Measurements from ENCODE around the gene OPA3. TPM values are rescaled to one million over a fixed set of nuclear protein-coding genes. Genes with fewer than 3 reads are reported as not detected.

The OPA3 gene
- total and polyA plus RNA-seq, 8 donors: under 0.01 to 27.5 (median 3.7) TPM

DNA sequence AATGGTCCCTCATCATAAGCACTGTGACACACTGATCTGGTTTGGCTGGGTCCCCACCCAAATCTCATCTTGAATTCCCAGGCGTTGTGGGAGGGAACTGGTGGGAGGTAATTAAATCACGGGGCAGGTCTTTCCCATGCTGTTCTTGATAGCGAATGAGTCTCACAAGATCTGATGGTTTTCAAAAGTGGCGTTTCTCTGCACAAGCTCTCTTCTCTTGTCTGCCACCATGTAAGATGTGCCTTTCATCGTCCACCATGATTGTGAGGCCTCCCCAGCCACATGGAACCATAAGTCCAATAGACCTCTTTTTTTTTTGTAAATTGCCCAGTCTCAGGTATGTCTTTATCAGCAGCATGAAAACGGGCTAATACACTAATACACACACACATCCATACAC, 24.3 kb upstream of the OPA3 start:
- WGBS, 5 donors: 90 to 96% (median 93%) methylated on average over 6 of the region's 6 CpGs
- Histone ChIP-seq H3K36me3 (peaks cover 31 to 55% (median 54%) of the 10 kb centered on the region in 4 donors), H3K27ac (no peak overlapping the region), H3K4me3 (no peak overlapping the region), H3K27me3 (peaks cover 0 to 7% (median 0%) of the 10 kb centered on the region in 3 donors), H3K4me1 (peaks cover 0 to 17% (median 5%) of the 10 kb centered on the region in 4 donors), H3K9me3 (no peaks in the 10 kb centered on the region)
- TF ChIP-seq POLR2A (IDR thresholded peaks at IDR 0.05): no peak
- TF ChIP-seq POLR2AphosphoS5 (IDR thresholded peaks at IDR 0.05): no peak
- TF ChIP-seq, protein P1, sequence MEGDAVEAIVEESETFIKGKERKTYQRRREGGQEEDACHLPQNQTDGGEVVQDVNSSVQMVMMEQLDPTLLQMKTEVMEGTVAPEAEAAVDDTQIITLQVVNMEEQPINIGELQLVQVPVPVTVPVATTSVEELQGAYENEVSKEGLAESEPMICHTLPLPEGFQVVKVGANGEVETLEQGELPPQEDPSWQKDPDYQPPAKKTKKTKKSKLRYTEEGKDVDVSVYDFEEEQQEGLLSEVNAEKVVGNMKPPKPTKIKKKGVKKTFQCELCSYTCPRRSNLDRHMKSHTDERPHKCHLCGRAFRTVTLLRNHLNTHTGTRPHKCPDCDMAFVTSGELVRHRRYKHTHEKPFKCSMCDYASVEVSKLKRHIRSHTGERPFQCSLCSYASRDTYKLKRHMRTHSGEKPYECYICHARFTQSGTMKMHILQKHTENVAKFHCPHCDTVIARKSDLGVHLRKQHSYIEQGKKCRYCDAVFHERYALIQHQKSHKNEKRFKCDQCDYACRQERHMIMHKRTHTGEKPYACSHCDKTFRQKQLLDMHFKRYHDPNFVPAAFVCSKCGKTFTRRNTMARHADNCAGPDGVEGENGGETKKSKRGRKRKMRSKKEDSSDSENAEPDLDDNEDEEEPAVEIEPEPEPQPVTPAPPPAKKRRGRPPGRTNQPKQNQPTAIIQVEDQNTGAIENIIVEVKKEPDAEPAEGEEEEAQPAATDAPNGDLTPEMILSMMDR (IDR thresholded peaks at IDR 0.05): no peak
- TF ChIP-seq EP300 (IDR thresholded peaks at IDR 0.05): no peak
- intact Hi-C loops (cut with DNase I; ENCODE audit: low total_unique reads): loop anchor here (5.0 kb wide), 1 partner anchor 33 kb away; no protein-coding TSS in a partner anchor
- no peak for DNase-seq

DNA sequence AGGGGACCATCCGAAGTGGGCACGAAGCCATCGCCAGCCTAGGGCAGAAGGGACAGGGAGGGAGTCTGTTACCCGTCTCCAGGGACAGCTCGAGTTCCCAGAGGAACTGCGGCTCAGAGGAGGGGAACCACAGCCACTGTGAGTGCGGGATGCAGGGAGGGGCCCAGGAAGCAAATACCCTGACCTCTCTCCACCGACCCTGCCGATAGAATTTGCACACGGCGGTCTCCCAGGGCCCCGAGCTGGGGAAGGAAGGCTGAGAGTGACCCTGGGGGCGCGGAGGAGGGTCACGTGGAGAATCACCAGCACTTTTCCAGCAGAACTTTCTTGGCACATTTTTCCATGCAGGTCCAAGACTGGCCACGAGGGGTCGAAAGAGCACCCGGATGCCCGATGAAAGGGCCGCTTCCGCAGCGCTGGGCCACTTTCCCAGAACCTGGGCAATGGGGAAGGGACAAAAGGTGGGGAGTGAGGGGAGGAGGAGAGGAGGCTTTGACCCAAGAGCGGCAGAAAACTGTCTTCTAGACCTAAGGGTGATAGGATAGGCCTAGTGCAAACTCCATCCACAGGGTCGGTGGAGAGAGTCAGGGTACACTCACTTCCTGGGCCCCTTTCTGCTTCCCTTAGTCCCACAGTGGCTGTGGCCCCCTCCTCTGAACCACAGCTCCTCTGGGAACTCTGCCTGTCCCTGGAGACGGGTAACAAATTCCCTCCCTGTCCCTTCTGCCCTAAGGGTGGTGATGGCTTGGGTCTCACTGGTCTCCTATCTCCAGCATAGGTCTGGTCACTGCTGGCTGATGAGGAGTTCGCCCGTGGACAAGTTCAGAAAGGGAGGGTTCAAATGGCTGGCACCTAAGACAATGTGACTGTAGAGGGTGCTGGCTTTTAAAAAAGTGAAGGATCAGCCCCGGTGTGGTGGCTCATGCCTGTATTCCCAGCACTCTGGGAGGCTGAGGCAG, 22.7 kb upstream of the OPA3 start:
- peaks cover 24 to 39% (median 38%) of the 10 kb centered on the region in 4 donors for H3K36me3 ChIP-seq
- peak; percentile 80 to 88 for DNase-seq
- H3K9me3 ChIP-seq: no peaks in the 10 kb centered on the region
- H3K27me3 ChIP-seq: peaks cover 0 to 19% (median 9%) of the 10 kb centered on the region in 3 donors
- H3K27ac ChIP-seq: peak overlapping the region in 4 of 5 donors; percentile 22 to 57 (median 45)
- WGBS, 5 donors: 11 to 16% (median 14%) methylated on average over 27 to 28 of the region's 28 CpGs
- intact Hi-C loops (cut with DNase I; ENCODE audit: low total_unique reads): loop anchor here (5.0 kb wide), 1 partner anchor 35 kb away; no protein-coding TSS in a partner anchor
- H3K4me1 ChIP-seq: peaks cover 0 to 14% (median 5%) of the 10 kb centered on the region in 4 donors
- peak in 1 of 3 donors; percentile 71 for TF ChIP-seq POLR2AphosphoS5 (IDR thresholded peaks at IDR 0.05)
- TF ChIP-seq, protein P1 (IDR thresholded peaks at IDR 0.05): peak in 6 of 7 experiments; percentile 58 to 96 (median 81)
- TF ChIP-seq POLR2A (IDR thresholded peaks at IDR 0.05): no peak
- TF ChIP-seq EP300 (IDR thresholded peaks at IDR 0.05): no peak
- peak overlapping the region in 3 of 4 donors; percentile 14 to 27 (median 21) for H3K4me3 ChIP-seq

- Histone ChIP-seq H3K27me3 (peaks cover 8 to 75% (median 58%) of the 10 kb centered on the region in 3 donors), H3K4me1 (peaks cover 6 to 49% (median 21%) of the 10 kb centered on the region in 4 donors), H3K36me3 (no peaks in the 10 kb centered on the region), H3K4me3 (peak within 1 kb of the TSS; percentile 30 to 43 (median 37)), H3K9me3 (no peaks in the 10 kb centered on the region), H3K27ac (peak within 1 kb of the TSS; percentile 36 to 70 (median 45))
- intact Hi-C loops (cut with DNase I; ENCODE audit: low total_unique reads): no loop called here
- WGBS, 5 donors: 3 to 9% (median 4%) methylated on average over 31 to 52 of the region's 52 CpGs
- peak in 1 of 2 donors; percentile 63 for DNase-seq
- no peak for TF ChIP-seq POLR2AphosphoS5 (IDR thresholded peaks at IDR 0.05)
- TF ChIP-seq, protein P1 (IDR thresholded peaks at IDR 0.05): no peak
- no peak for TF ChIP-seq EP300 (IDR thresholded peaks at IDR 0.05)
- TF ChIP-seq POLR2A (IDR thresholded peaks at IDR 0.05): no peak
Measured at GRCh38 chr19:45601524-45602374, 17.1 kb upstream of the OPA3 start, which contains the start of gene GPR4. Gene GPR4, minus strand, starts transcription at chr19:45602212. Its CDS starts 10,346 bp downstream, at chr19:45591866.

Measured in stomach (tissue), 9 donors.